Measurements from ENCODE around the gene MRPS25.
"Not testable (repeated sequence)": the region's sequence is repeated elsewhere in the genome, so short reads cannot be mapped to it uniquely, and the experiment has no call there.

MRPS25 gene

GRCh38 chr3:15042936-15043335 lies 22.2 kb downstream of the MRPS25 start:
- no peak for DNase-seq

DNA sequence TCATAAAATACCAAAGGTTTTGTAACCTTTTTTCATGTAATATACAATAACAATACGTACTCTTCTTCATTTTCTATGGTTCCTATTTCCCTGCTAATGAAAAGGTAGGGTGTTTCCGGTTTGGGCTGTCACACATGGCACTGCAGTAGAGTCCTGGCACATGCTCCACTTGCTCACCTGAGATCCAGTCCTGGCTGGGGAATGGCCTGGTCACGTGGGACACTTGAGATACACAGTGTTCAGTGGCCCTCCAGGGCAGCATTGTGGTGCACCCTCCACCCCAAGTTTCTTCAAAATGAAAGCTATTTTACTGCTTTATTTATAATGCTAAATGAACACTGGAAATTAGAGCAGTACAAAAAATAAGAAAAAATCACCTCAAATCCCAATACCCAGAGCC lies 23.2 kb downstream of the MRPS25 start:
- DNase-seq, result no peak

DNA sequence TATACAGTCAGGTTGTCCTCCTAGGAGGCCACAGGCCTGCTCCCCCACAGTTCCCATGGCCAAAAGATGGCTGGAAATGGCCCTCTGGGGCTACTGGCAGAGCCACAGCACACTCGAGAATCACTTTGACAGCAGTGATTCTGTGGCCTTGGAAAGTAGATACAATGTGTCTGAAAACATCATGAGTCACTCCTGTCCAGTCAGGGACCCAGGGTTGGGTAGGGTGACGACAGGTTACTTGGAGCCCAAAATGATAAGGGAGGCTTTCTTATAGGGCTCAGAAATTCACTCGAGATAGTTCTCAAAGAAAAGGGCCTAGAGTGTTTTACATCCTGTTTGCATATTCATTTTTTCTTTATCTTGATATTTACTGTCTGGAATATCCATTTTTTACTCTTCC lies 24.3 kb downstream of the MRPS25 start:
- DNase-seq, result no peak

- no peak for DNase-seq
These were observed 26.8 kb downstream of the MRPS25 start for GRCh38 chr3:15038306-15038705.

- no peak for DNase-seq
These were observed 32.0 kb downstream of the MRPS25 start for GRCh38 chr3:15033103-15033502.

GRCh38 chr3:15032650-15033049 lies 32.5 kb downstream of the MRPS25 start:
- DNase-seq, result no peak

- DNase-seq, result no peak
These were observed 35.5 kb downstream of the MRPS25 start for GRCh38 chr3:15029625-15030024.

DNA sequence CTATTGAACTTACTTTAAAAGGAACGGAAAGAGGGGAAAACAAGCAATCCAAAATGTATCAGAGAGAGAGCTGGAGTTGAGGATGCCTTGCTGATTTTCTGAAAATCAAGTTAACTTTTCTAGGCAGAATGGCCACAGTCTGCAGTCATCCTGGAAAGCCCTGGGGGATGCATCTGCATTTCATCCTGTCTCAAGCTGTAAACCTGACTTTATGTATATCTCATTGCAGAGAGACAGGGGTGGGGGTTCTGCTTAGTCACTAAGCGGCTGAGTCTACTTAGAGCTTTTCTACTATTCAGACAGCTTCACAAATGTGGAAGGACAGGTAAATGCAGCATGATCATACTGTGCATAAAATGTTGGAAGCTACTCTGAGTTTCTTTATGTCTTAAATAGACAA lies 41.4 kb downstream of the MRPS25 start:
- no peak for DNase-seq

DNA sequence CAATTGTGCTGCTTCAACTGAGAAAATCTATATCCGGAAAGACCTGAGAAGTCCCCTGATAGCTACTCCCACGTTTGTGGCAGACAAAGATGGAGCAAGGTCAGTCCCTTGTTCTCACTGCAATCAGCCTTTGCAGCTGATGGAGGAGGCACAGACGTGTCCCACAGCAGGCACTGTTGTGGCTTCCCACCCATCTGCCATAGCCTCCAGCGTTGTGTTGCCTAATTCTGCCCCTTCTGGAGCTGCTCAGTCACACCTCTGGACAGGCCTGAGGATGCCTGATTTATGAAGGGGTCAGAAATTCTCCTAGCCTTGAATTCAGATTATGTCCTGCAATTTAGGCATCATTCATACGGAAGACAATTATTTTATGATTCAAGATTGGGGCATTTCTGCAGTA lies 41.9 kb downstream of the MRPS25 start:
- DNase-seq, result no peak

GRCh38 chr3:15017191-15017590 lies 47.9 kb downstream of the MRPS25 start:
- no peak for DNase-seq

DNA sequence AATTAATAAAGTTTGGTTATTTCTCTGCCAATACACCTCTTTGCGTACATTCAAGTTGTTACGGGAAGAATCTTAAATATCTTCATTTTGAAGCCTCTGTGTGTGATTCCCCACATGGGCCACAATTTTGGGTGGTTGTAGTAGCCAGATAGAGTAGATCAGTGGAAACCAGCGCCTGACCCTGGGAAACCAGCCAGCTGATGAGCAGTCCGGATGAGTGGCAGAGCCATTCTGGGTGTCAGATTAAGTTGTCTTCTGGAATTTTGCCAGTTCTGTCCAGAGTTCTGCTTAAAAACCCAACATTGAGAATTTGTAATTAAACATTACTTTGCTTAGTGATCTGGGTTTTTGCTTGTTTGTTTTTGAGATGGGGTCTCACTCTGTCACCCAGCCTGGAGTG lies 49.7 kb downstream of the MRPS25 start:
- no peak for DNase-seq

DNA sequence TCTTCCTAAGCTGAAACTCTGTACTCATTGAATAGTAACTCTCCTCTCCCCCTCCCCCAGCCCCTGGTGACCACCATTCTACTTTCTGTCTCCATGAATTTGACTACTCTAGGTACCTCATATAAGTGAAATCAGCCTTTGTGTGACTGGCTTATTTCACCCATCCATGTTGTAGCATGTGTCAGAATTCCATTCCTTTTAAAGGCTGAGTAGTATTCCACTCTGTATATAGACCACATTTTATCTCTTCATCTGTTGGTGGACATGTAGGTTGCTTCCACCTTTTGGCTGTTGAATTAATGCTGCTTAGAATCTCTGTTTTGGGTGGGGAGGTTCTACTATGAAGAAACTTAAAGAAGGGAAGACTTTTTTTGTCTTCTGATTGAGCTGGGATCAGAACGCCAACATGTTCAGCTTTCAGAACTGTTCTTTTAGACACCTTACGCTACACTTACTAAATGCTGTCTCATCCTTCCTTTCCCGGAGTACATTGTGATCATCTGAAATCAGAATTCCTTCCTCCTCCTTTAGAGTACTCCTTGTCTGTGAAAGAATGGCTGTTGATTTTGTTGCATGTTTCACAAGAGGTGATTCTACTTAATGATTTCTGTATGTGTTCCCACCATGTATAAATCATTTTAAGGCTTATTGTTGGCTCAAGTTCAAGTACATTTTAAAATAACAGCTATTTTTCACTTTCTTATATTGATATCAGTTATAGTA lies 50.3 kb downstream of the MRPS25 start:
- DNase-seq, result no peak

- no peak for DNase-seq
These were observed 53.9 kb downstream of the MRPS25 start for GRCh38 chr3:15011174-15011573.

DNA sequence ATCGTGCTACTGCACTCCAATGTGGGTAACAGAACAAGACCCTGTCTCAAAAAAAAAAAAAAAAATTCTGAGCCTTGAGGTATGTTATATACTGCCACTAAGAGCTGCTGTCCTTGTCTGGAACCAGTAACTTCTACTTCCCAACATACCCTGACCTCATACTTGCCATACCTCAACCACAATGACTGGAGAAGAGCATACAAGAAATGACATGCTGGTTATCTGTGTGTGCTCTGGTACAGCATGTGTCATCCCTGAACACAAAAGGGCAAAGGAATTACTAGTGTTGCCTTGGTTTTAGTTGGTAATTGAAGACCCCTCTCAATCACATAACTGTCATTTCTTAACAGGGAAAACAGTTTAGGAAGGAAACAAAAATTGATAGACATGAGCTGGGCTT lies 54.5 kb downstream of the MRPS25 start:
- no peak for DNase-seq

DNA sequence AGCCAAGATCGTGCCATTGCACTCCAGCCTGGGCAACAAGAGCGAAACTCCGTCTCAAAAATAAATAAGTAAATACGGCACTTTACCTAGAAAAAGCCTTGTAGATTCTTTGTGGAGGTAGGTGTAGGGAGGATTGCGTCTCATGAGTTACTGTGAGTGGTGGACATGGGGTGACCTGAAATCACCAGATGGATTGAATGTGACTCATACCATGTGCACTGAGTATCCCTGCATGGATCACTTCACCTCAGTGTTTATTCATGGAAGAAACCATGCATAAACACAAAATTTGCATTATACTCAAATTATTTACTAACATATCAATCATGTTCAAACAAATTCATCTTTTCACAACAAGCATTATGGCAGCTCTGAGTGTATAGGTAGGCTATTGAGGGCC lies 55.9 kb downstream of the MRPS25 start:
- DNase-seq, result no peak

DNA sequence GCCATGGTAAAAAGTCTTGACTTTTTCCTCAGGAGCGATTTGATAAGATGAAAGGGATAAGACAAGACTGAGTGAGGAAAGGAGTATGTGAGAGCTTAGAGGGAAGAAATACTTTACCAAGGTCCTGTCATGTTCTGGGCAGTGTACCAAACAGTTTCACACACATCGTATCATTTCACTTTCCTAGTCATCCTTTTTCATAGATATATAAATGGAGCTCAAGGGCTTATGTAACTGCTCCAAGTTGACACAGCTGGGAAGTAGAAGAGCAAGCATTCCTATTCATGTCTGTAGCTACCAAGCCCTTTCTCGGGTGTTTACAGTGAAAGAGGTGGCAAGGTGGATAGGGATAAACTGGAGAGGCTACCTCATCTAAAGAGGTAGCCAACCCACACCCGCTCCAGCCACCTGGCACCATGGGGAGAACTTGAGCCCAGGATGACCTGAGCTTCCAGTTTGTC lies 57.4 kb downstream of the MRPS25 start:
- DNase-seq, result no peak

GRCh38 chr3:14999182-14999581 lies 65.9 kb downstream of the MRPS25 start:
- not testable (repeated sequence) for DNase-seq

Data from stimulated activated CD4-positive, alpha-beta T cell treated with anti-CD3 and anti-CD28 coated beads, Interleukin-2, amount 100 ng/mL, for 48 hours (primary cell).